GM21529 (cell line): ENCODE results near the gene PAXIP1.
"Not testable (repeated sequence)": the region's sequence is repeated elsewhere in the genome, so short reads cannot be mapped to it uniquely, and the experiment has no call there.

Source experiments
- ATAC-seq: cut with Tn5 transposase; IDR thresholded peaks from one replicate; pipeline ENCODE4 v1.9.1; 2021; ENCODE audit not compliant: unreplicated experiment

Gene PAXIP1, protein sequence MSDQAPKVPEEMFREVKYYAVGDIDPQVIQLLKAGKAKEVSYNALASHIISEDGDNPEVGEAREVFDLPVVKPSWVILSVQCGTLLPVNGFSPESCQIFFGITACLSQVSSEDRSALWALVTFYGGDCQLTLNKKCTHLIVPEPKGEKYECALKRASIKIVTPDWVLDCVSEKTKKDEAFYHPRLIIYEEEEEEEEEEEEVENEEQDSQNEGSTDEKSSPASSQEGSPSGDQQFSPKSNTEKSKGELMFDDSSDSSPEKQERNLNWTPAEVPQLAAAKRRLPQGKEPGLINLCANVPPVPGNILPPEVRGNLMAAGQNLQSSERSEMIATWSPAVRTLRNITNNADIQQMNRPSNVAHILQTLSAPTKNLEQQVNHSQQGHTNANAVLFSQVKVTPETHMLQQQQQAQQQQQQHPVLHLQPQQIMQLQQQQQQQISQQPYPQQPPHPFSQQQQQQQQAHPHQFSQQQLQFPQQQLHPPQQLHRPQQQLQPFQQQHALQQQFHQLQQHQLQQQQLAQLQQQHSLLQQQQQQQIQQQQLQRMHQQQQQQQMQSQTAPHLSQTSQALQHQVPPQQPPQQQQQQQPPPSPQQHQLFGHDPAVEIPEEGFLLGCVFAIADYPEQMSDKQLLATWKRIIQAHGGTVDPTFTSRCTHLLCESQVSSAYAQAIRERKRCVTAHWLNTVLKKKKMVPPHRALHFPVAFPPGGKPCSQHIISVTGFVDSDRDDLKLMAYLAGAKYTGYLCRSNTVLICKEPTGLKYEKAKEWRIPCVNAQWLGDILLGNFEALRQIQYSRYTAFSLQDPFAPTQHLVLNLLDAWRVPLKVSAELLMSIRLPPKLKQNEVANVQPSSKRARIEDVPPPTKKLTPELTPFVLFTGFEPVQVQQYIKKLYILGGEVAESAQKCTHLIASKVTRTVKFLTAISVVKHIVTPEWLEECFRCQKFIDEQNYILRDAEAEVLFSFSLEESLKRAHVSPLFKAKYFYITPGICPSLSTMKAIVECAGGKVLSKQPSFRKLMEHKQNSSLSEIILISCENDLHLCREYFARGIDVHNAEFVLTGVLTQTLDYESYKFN

DNA sequence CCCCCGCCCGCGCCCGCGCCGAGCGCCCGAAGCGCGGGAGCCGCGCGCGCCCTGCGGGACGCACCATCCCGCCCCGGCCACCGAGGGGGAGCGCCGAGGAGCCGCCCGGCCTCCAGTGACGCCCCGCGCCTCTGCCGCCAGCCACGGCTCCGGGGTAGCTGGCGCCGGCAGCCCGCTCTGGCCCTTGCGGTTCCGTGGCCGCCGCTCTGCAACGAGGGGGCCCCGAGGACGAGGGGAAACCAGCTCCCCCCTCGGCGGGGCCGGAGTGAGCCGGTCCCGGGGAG, at the start of gene PAXIP1:
TSS of gene PAXIP1 (minus strand) at position 33 of the 284 bp plus-strand sequence. CDS start 195 bp downstream, outside the sequence.
- peak; percentile 57 for ATAC-seq

DNA sequence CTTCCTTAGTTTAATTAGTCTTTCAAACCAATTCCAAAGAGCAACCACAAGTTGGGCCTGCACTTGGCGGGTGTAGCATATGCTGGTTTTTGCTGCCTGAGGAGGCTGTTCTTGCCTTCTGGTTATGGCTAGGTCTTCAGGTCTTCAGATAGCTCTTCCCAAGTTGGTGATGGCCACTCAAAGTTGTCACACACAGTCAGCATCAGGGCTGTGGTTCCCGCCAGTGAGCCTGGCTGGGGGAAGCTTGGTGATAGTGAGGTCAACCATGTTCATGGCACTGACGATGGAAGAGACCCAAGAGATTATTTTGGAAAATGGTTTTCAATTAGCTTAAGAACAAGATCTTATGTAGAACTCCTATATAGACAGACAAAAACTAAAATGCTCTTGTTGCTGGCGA, 48.4 kb upstream of the PAXIP1 start:
- ATAC-seq = no peak

DNA sequence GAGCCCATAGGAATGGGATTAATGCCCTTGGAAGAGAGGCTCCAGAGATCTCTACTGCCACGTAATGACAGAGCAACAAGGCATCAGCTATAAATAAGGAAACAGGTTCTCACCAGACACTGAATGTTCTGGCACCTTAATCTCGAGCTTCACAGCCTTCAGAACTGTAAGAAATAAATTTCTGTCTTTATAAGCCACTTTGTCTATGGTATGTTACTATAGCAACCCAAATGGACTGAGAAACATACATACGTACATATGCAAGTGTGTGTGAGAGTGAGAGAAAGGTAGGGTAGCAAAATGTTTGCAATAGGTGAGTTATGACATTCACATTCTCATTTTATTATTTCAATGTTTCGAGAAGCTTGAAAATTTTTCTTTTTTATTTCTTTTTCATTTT, 45.1 kb upstream of the PAXIP1 start:
- no peak for ATAC-seq

DNA sequence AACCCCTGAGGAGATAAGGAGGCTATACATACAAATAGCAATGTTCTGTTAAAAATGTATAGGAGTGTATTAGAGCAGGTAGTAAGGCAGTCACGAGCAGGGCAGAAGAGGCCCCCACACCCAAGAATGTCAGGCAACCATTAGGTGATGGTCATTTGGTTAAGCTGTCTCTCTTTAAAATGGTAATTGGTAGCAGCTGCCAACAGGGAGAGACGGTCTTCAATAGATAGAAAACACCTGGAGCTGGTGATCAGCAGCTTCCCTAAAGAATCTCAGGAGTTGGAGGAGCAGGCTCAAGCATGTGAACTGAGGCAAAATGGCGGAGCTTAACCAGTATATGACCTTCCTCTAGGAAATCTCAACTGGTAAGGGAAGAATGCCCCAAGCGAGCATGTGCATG, 40.8 kb upstream of the PAXIP1 start:
- no peak for ATAC-seq

DNA sequence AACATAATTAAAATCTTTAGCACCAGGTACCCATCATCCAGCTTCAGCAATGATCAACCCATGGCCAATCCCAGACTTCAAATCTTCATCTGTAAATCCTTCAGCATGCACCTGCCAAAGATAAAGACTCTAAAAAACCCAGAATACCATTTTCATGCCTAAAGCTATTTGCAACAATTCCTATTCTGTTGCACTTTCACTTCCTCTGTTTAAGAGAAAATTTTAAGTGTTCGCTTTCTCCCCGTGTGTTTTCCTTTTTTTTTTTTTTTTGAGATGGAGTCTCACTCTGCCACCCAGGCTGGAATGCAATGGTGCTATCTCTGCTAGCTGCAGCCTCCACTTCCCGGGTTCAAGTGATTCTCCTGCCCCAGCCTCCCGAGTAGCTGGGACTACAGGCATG, 35.4 kb upstream of the PAXIP1 start:
- no peak for ATAC-seq

DNA sequence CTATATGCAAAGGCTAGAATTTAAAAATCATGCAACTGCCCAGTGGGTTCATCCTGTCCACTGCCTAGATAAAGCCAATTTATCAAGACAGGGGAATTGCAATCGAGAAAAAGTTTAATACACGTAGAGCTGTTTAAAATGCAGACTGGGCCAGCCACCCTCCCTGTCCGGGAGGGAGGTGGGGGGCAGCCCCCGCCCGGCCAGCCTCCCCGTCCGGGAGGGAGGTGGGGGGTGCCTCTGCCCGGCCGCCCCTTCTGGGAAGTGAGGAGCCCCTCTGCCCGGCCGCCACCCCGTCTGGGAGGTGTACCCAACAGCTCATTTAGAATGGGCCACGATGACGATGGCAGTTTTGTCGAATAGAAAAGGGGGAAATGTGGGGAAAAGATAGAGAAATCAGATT, 31.6 kb upstream of the PAXIP1 start:
- not testable (repeated sequence) for ATAC-seq

DNA sequence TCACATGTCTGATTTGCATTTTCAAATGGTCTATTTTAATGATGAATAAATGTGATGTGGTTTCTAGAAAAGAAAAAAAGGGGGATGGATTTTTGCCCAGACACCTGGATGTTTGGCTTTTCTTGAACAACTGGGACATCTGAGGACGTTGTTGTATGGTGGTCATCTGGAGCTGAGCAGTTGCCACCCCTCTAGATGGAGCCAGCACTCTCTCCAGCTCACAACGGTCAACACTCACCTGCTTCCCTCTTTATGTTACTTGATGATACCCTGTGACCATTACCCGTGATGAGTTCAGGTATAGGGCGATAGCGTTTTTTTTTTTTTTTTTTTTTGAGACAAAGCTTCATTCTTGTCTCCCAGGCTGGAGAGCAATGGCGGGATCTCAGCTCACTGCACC, 30.1 kb upstream of the PAXIP1 start:
- ATAC-seq = no peak

DNA sequence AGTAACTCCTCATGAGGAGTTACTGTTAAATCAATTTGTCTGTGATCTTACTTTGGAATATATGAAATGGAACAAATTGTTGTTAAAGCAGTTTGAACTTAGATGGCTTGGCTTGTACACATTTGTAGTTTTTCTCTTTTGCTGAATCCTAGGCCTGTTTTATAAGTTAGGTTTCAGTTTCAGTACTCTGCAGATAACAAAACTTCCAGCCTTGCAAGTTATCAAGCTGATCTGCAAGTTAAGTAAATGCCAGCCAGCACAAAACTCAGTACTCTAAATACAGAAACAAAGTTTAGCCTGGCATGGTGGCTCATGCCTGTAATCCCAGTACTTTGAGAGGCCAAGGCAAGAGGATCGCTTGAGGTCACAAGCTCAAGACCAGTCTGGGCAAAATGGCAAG, 25.0 kb upstream of the PAXIP1 start:
- no peak for ATAC-seq

DNA sequence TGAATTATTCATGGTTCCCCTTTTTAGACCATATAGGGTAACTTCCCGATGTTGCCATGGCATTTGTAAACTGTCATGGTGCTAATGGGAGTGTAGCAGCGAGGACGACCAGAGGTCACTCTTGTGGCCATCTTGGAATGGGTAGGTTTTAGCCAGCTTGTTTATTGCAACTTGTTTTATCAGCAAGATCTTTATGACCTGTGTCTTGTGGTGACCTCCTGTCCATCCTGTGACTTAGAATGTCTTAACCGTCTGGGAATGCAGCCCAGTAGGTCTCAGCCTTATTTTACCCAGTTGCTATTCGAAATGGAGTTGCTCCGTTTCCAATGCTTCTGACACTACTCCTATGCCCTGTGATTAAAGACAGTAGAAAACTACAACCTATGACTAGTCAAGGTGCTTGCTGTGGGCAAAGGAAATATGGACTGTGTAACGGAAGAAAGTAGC, 18.8 kb upstream of the PAXIP1 start:
- no peak for ATAC-seq

DNA sequence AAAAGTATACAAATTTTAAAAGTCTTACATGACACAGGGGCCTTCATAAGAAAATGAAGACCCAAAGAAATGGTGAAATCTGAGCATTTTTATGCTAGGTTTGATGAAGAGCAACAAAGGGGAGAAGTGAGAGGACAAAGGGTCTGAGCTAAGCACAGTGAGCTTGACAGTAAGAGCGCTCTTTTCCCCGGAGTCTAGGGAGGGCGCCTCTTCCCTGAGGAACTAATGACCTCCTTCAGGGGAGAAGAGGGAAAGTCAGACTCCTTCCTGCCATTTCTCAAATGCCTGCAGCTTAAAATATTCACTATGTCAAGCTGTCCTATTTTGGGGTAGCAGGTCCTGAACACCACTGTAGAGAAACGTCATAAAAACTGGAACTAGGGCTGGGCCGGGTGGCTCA, 18.1 kb upstream of the PAXIP1 start:
- ATAC-seq = no peak

DNA sequence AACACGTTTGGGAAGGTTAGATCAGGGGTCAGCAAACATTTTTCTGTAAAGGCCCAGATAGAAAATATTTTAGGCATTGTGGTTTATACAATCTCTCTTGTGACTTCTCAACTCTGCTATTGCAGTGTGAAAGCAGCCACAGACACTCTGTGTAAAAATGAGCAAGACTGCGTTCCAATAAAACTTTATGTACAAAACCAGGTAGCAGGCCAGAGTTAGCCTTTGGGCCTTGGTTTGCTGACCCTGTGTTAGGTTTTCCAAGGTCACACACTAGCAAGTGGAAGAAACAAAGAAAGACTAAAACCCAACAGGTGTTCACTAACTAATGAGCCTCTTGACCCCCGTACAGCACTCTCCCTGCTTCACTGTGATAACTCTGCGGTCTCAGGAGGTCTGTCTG, 14.9 kb upstream of the PAXIP1 start:
- ATAC-seq = no peak

DNA sequence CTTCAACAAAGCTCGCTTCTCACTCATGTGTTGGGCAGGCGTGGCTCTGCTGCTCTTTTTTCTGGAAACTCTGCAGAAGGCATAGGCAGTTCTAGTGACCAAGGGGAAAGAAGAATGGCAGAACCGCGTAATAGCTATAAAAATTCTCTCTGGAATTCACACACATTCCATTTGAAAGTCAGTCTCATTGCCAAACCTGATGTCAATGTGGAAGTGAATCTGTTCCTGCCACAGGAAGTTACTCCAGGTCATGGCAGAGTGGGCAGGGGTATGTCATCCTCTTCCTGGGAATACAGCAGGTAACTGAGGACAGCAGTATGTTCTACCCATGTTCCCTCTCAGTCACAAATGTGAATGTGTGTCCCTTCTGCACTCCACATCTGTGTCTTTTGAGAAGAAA, 8.2 kb upstream of the PAXIP1 start:
- ATAC-seq = no peak

DNA sequence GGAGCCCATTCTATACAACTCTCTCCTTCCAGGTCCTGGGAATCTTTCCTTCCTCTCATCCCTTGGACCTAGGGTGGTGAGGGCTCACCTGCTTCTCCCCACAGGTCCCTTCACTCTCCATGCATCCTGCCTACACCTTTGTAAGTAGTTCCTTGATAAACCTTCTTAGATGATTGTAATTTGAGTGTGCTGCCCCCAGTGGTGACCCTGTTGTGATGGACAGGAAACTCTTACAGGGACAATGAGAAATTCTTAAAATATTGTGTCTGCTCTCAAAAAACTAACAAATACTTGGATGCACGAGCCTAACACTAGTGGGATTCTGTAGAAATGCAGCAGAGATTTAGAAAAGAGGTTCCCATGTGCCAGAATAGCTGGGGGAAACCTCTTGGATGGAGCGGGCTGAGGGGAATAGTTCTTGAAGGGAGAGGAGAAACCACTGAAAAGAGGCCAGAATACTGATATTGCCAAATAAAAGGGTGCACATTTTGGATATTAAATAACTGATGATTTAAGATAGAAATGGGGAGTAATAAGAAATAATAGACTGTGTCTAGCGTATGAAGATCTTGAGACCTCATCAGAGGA, 6.7 kb upstream of the PAXIP1 start:
- peak; percentile 62 for ATAC-seq

DNA sequence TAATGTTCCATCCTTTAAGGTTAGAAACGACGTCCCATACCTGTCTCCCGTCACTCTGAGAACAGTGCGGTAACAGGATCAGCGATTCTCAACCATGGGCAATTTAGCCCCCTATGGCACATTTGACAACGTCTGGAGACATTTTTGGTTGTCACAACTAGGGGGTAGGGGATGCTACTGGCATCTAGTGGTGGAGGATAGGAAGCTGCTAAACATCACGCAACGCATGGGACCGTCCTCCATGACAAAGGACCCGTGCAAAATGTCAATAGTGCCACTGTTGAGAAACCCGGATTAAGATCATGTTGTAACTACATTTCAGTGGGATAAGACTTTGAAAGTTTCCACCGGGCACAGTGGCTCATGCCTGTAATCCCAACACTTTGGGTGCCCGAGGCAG, 5.0 kb upstream of the PAXIP1 start:
- ATAC-seq = no peak

DNA sequence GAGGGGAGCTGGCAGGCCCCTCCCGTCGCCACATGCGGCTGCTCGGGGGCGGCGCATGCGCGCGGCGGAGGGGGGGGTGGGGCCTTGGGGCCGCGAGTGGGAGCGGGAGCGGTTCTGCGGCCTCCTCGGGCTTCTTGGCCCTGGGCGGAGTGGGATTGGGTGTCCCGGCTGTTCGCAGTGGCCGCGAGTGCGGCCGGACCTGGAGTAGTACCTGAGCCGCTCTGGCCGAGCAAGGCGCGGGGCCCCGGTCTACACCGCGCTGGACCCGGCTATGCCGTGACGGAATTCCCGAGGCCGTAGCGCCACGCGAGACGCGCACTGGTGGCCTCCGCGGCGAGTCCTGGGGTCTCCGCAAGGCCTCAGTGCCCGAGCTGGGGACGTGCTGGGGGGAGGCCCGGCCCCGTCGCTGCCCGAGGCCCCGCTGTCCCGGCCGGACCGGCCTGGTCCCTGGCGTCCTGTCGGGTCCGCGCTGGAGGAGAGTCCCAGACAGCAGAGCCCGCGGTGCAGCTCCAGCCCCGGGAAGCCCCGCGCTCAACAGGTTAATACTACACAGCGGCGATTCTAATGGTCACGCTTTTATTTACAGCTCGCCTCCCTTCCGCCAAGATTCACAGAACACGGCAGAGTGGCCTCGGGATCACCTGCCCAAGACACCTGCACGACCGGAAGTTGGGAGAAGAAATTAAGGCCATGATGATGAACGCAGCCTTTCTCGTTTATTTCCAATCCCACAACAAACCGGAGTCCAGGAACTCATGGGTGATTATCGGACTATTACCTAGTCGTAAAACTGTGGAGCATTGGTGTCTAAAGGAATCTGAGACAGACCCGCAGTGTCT, 671 bp upstream of the PAXIP1 start:
- ATAC-seq = peak; percentile 62

DNA sequence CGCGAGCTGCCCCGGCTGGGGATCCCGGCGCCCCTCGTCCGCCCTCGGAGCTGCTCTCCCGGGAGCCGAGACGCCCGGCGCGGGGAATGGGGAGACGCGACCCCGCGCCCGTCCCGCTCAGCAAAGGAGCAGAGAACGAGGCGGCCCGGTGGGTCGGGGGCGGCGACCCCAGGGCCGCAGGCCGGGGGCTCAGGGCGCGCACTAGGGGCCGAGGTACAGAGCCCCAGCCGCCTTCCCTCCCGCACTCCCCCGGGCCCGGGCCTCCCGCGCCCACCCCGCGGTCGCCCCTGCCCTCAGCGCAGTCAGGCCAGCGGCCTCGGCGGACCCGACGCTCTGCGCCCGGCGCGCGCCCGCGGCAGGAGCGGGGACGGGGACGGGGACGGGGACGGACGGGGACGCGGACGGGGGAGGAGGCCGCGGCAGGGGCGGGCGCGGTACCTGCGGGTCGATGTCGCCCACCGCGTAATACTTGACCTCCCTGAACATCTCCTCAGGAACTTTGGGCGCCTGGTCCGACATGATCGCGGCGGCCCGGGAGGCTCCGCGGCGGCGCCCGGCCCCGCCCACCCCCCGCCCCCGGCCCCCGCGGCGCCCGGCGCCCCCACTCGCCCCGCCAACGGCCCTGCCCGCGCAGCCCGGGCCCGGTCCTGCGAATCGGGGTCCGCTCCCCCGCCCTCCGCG, 373 bp downstream of the PAXIP1 start:
- peak; percentile 41 for ATAC-seq

DNA sequence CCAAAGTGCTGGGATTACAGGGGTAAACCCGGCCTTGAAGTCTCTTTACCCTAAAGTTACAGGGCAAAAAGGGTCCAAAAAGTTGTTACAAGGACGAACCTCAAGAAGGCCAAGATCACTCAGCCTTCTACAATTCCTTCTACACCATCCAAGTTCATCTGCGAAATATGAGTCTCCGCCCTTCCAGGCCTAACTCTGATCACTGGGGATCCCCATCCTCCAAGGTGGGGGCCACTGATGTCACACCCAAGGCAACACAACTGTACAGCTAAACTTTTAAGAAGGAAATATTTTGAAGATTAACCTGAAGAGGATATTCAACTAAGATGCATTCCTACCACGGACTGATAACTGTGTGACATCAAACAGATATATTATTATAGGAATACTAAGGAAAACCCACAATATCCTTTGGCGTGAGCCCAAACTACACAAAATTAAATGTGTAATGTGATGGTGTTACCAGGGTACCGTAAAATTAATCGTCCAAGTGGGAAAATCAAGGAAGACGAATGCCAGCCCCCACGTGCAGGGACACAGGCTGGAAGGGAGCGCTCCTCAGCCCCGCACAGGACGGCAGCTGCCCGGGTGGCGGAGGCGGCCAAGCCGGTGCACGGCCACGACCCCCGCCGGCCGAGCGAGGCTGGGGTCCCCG, 1.0 kb downstream of the PAXIP1 start:
- ATAC-seq = peak; percentile 14

DNA sequence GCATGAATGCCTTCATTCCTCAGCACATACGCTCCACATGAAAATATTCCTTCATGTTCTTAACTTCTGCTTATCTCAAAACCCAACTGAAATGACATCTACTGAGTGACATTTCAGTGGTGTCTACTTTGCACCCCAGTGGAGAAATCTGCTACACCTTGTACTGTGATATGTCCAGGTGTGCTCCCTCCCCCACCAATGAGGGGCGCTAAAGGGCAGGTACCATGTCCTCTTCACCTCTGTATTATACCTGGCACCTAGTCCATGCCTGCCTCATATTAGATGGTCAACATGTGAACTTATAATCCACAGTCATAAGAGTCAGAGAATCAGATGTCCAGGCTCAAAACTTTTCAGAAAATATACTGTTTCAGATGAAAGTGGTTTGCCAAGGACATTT, 2.1 kb downstream of the PAXIP1 start:
- no peak for ATAC-seq

DNA sequence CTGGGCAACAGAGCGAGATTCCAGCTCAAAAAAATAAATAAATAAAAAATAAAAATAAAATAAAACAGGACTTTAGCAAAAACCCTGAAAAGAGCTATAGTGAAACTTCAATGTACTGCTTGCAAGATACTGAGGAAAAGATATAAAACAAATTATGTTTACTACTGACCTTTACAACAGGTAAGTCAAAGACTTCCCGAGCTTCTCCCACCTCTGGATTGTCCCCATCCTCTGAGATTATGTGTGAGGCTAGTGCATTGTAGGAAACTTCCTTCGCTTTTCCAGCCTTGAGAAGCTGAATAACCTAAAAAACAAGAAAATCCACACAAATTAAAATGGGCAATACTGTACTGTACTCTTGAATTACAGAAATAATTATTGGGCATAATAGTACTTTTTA, 4.4 kb downstream of the PAXIP1 start:
- ATAC-seq = no peak
